Stimulated activated CD4-positive, alpha-beta T cell treated with anti-CD3 and anti-CD28 coated beads, TNF-alpha, amount 100 ng/mL, for 24 hours (primary cell): ENCODE measurements around the gene INPP4A.
A peak's percentile ranks its signal among the peaks of the same experiment; 100 is the strongest.

Experiments used
- DNase-seq, 3 experiments: peaks; one replicate each; pipeline ENCODE4 v3.0.0-alpha.2; 2020; ENCODE audit warnings: low read depth in 3 of 3

The INPP4A gene

GRCh38 chr2:98494699-98495098, 50.0 kb downstream of the INPP4A start:
- no peak for DNase-seq

- no peak for DNase-seq
These were observed 52.3 kb downstream of the INPP4A start for GRCh38 chr2:98496750-98497493.

GRCh38 chr2:98498703-98499440, 54.2 kb downstream of the INPP4A start:
- DNase-seq = no peak

GRCh38 chr2:98500561-98500960, 55.9 kb downstream of the INPP4A start:
- DNase-seq = no peak

GRCh38 chr2:98501223-98501622, 56.6 kb downstream of the INPP4A start:
- no peak for DNase-seq

- no peak for DNase-seq
These were observed 57.2 kb downstream of the INPP4A start for GRCh38 chr2:98501876-98502275.

GRCh38 chr2:98502556-98503335, 58.1 kb downstream of the INPP4A start:
- no peak for DNase-seq

- DNase-seq = no peak
These were observed 58.9 kb downstream of the INPP4A start for GRCh38 chr2:98503481-98504105.

- DNase-seq = no peak
These were observed 59.9 kb downstream of the INPP4A start for GRCh38 chr2:98504381-98505109.

- DNase-seq = no peak
These were observed 60.7 kb downstream of the INPP4A start for GRCh38 chr2:98505311-98505808.

GRCh38 chr2:98505971-98506664, 61.5 kb downstream of the INPP4A start:
- DNase-seq = no peak

- no peak for DNase-seq
These were observed 62.2 kb downstream of the INPP4A start for GRCh38 chr2:98506881-98507280.

GRCh38 chr2:98507461-98507860, 62.8 kb downstream of the INPP4A start:
- DNase-seq = no peak

- DNase-seq = no peak
These were observed 63.4 kb downstream of the INPP4A start for GRCh38 chr2:98507891-98508708.

- DNase-seq = peak; percentile 38 to 69 (median 63)
These were observed 64.0 kb downstream of the INPP4A start for GRCh38 chr2:98508709-98509066.

GRCh38 chr2:98509542-98510321, 65.1 kb downstream of the INPP4A start:
- DNase-seq = no peak

GRCh38 chr2:98510322-98510662, 65.6 kb downstream of the INPP4A start:
- no peak for DNase-seq

- DNase-seq = no peak
These were observed 67.3 kb downstream of the INPP4A start for GRCh38 chr2:98511981-98512380.

- DNase-seq = no peak
These were observed 68.0 kb downstream of the INPP4A start for GRCh38 chr2:98512699-98513098.
